H1 (cell line): ENCODE measurements around the gene PRR12. TPM values are rescaled to one million over a fixed set of nuclear protein-coding genes. Genes with fewer than 3 reads are reported as not detected.
A peak's percentile ranks its signal among the peaks of the same experiment; 100 is the strongest.

Experiments used
- CTCF ChIA-PET: fragments of 300-600 bp; sonication (Branson Sonifier 250); formaldehyde crosslinking; loops from one replicate; lab custom pipeline; 2021; ENCODE audit not compliant: partially characterized antibody; lab: Charles Lee
- POLR2A ChIA-PET: fragments of 300-600 bp; sonication (Branson Sonifier 250); formaldehyde crosslinking; loops from one replicate; lab custom pipeline; 2021; ENCODE audit warnings: inconsistent platforms; ENCODE audit not compliant: partially characterized antibody; lab: Charles Lee
- DNase-seq, 2 experiments: peaks; one replicate each; pipeline versions ENCODE4 v3.0.0 to v3.0.0-alpha.2; 2010 to 2022; ENCODE audit warnings: low spot score in 2 of 2, low read depth in 1 of 2, mixed read lengths in 1 of 2
- FAIRE-seq: peaks from 2 replicates; lab custom pipeline; 2011; peaks lifted over from hg19 to GRCh38; lab: Jason Lieb, UNC
- H2AFZ ChIP-seq: 2 replicates; pipeline ENCODE4 v1.8.1; 2012; ENCODE audit warnings: low read length, inconsistent platforms
- H2AK5ac ChIP-seq: 2 replicates; pipeline ENCODE4 v1.6.1; 2013; ENCODE audit warnings: low read depth, low read length
- H2BK120ac ChIP-seq: replicated peaks from 2 replicates; pipeline ENCODE3; 2013; ENCODE audit warnings: low read depth, low read length, inconsistent platforms
- H2BK12ac ChIP-seq: 2 replicates; pipeline ENCODE4 v1.6.1; 2013; ENCODE audit warnings: low read depth, low read length
- H2BK15ac ChIP-seq: 2 replicates; pipeline ENCODE4 v1.6.1; 2013; ENCODE audit warnings: low read length
- H2BK20ac ChIP-seq: 2 replicates; pipeline ENCODE4 v1.6.1; 2013; ENCODE audit warnings: low read length
- H2BK5ac ChIP-seq: 2 replicates; pipeline ENCODE4 v1.6.1; 2013; ENCODE audit warnings: low read depth, low read length
- H3K14ac ChIP-seq: 2 replicates; pipeline ENCODE4 v1.6.1; 2013; ENCODE audit warnings: inconsistent platforms; ENCODE audit not compliant: insufficient read length
- H3K18ac ChIP-seq: 2 replicates; pipeline ENCODE4 v1.6.1; 2013; ENCODE audit warnings: low read length; ENCODE audit errors: extremely low read depth
- H3K23ac ChIP-seq: 2 replicates; pipeline ENCODE4 v1.6.1; 2013; ENCODE audit warnings: inconsistent platforms; ENCODE audit not compliant: insufficient read length
- H3K23me2 ChIP-seq: 2 replicates; pipeline ENCODE4 v1.6.1; 2013; ENCODE audit warnings: low read depth, low read length
- H3K27ac ChIP-seq: 2 replicates; pipeline ENCODE4 v1.6.1; 2011; ENCODE audit warnings: low read depth, low read length, inconsistent platforms
- H3K27me3 ChIP-seq, 4 experiments: replicated peaks in 1 of 4; 1 replicate in 1 of 4; 2 replicates in 3 of 4; pipeline versions ENCODE4 v1.6.1 to v1.8.1; 2011 to 2013; ENCODE audit warnings: low read length in 3 of 4, mild to moderate bottlenecking in 3 of 4, inconsistent platforms in 2 of 4, mixed read lengths in 2 of 4, moderate library complexity in 1 of 4; ENCODE audit not compliant: control insufficient read depth in 3 of 4, insufficient read depth in 3 of 4; ENCODE audit errors: extremely low read depth in 1 of 4
- H3K36me3 ChIP-seq, 4 experiments: 2 replicates each; pipeline versions ENCODE4 v1.6.1 to v1.8.1; 2011 to 2013; ENCODE audit warnings: mild to moderate bottlenecking in 4 of 4, low read length in 3 of 4, moderate library complexity in 2 of 4, control low read depth in 1 of 4, inconsistent platforms in 1 of 4; ENCODE audit not compliant: insufficient read depth in 4 of 4, control insufficient read depth in 2 of 4
- H3K4ac ChIP-seq: replicated peaks from 2 replicates; pipeline ENCODE3; 2013; ENCODE audit warnings: low read length, low read depth, mixed read lengths, inconsistent platforms; ENCODE audit not compliant: insufficient read length
- H3K4me1 ChIP-seq, 4 experiments: replicated peaks in 1 of 4; 1 replicate in 1 of 4; 2 replicates in 3 of 4; pipeline versions ENCODE4 v1.6.1 to v1.8.1; 2011 to 2013; ENCODE audit warnings: low read length in 3 of 4, inconsistent platforms in 2 of 4, mixed read lengths in 1 of 4; ENCODE audit not compliant: insufficient read depth in 4 of 4, control insufficient read depth in 3 of 4
- H3K4me2 ChIP-seq, 2 experiments: 2 replicates each; pipeline versions ENCODE4 v1.6.1 to v1.8.1; 2011 to 2013; ENCODE audit warnings: low read depth in 2 of 2, low read length in 2 of 2, control low read depth in 1 of 2, inconsistent platforms in 1 of 2, mild to moderate bottlenecking in 1 of 2; ENCODE audit not compliant: insufficient read depth in 1 of 2
- H3K4me3 ChIP-seq, 4 experiments: fragments of 200-600, 300-600 bp in 1 of 4; sonication (generic), shearing (Covaris generic), sonication (Bioruptor Twin) in 1 of 4; 2 replicates each; pipeline versions ENCODE4 v1.5.1 to v1.8.1; 2011 to 2016; ENCODE audit warnings: low read length in 4 of 4, low read depth in 3 of 4, control low read depth in 2 of 4, inconsistent platforms in 2 of 4, mild to moderate bottlenecking in 2 of 4, mixed read lengths in 1 of 4, moderate library complexity in 1 of 4; ENCODE audit not compliant: insufficient read depth in 2 of 4; ENCODE audit errors: extremely low read depth in 1 of 4
- H3K56ac ChIP-seq: replicated peaks from 2 replicates; pipeline ENCODE3; 2013; ENCODE audit warnings: low read depth, mild to moderate bottlenecking, mixed read lengths, low read length, inconsistent platforms; ENCODE audit not compliant: insufficient read length
- H3K79me1 ChIP-seq: 2 replicates; pipeline ENCODE4 v1.6.1; 2013; ENCODE audit warnings: low read depth, low read length, control low read depth
- H3K79me2 ChIP-seq, 2 experiments: 2 replicates each; pipeline versions ENCODE4 v1.6.1 to v1.8.1; 2012 to 2013; ENCODE audit warnings: low read length in 2 of 2, mild to moderate bottlenecking in 2 of 2, inconsistent platforms in 1 of 2; ENCODE audit not compliant: insufficient read depth in 2 of 2, control insufficient read depth in 1 of 2
- H3K9ac ChIP-seq, 4 experiments: replicated peaks in 1 of 4; 1 replicate in 1 of 4; 2 replicates in 3 of 4; pipeline versions ENCODE4 v1.6.1 to v1.8.1; 2011 to 2013; ENCODE audit warnings: low read depth in 3 of 4, low read length in 3 of 4, control low read depth in 2 of 4, mild to moderate bottlenecking in 2 of 4, moderate library complexity in 2 of 4, inconsistent platforms in 1 of 4; ENCODE audit errors: extremely low read depth in 1 of 4
- H3K9me3 ChIP-seq, 2 experiments: 2 replicates each; pipeline versions ENCODE4 v1.6.1 to v1.8.1; 2012 to 2013; ENCODE audit warnings: mild to moderate bottlenecking in 2 of 2, moderate library complexity in 2 of 2, control low read depth in 1 of 2, inconsistent platforms in 1 of 2, low read depth in 1 of 2, low read length in 1 of 2, mixed read lengths in 1 of 2; ENCODE audit not compliant: insufficient read depth in 2 of 2
- H4K20me1 ChIP-seq, 2 experiments: replicated peaks in 1 of 2; 2 replicates each; pipeline versions ENCODE3 to v1.8.1; 2011 to 2013; ENCODE audit warnings: inconsistent platforms in 2 of 2, low read length in 2 of 2, mild to moderate bottlenecking in 1 of 2; ENCODE audit not compliant: insufficient read depth in 2 of 2, control insufficient read depth in 1 of 2
- H4K5ac ChIP-seq: 2 replicates; pipeline ENCODE4 v1.6.1; 2013; ENCODE audit warnings: low read length, low read depth, mixed read lengths, inconsistent platforms; ENCODE audit not compliant: insufficient read length
- H4K8ac ChIP-seq: 2 replicates; pipeline ENCODE4 v1.8.0; 2013; ENCODE audit warnings: mild to moderate bottlenecking, moderate library complexity, low read length, inconsistent platforms; ENCODE audit not compliant: insufficient read depth; ENCODE audit errors: extremely low read depth
- H4K91ac ChIP-seq: replicated peaks from 2 replicates; pipeline ENCODE3; 2013; ENCODE audit warnings: low read length, mixed read lengths, inconsistent platforms; ENCODE audit not compliant: insufficient read length
- KDM4A ChIP-seq: IDR thresholded peaks from one replicate; pipeline ENCODE4 v1.7.1; 2012; ENCODE audit warnings: low read depth, mild to moderate bottlenecking, moderate library complexity, low read length, inconsistent platforms; ENCODE audit not compliant: severe bottlenecking
- TEAD4 ChIP-seq: IDR thresholded peaks from 2 replicates; pipeline ENCODE4 v1.6.1; 2012; ENCODE audit warnings: low read depth, low read length, inconsistent platforms, mixed read lengths
- WGBS, 2 experiments: shearing (Covaris generic) in 1 of 2; methylation state at CpG; one replicate each; pipeline versions ENCODE4 v1.1.6 to v1.1.7; 2013 to 2015; ENCODE audit warnings: low lambda C conversion rate in 2 of 2, mixed read lengths in 2 of 2, inconsistent platforms in 1 of 2, low coverage in 1 of 2, missing lambda C conversion rate in 1 of 2; ENCODE audit not compliant: insufficient replicate concordance in 2 of 2, insufficient coverage in 1 of 2, insufficient read length in 1 of 2; ENCODE audit errors: extremely low coverage in 1 of 2, missing lambda C conversion rate in 1 of 2; 5-methylcytosine and 5-hydroxymethylcytosine counted together
- polyA plus RNA-seq, 7 experiments: library from polyadenylated mRNA; depleted of rRNA in 3 of 7; stranded (reverse) in 5 of 7; unstranded in 2 of 7; fragments of >200 nt in 5 of 7; fragments of 200-250 nt in 2 of 7; gene quantifications; 1 replicate in 5 of 7; 2 replicates in 1 of 7; 4 replicates in 1 of 7; pipeline versions ENCODE4 v1.2.1 to v1.2.3, GENCODE V29; 2011 to 2013; ENCODE audit warnings: missing spikeins in 2 of 7, mixed read lengths in 2 of 7
- total RNA-seq: library from RNA; stranded (reverse); fragmentation: NEBNext Ultra II Directional; extraction: Animal tissue kit (Norgen Biotek cat#: 25700); gene quantifications from 2 replicates; pipeline ENCODE4 v1.2.1, GENCODE V29; 2021

Gene PRR12
- total and polyA plus RNA-seq, 2 of the 8 experiments (the other 6 are each of a cell fraction or from before 2014, with no cell fraction given): 2.5 to 59.4 TPM

DNA sequence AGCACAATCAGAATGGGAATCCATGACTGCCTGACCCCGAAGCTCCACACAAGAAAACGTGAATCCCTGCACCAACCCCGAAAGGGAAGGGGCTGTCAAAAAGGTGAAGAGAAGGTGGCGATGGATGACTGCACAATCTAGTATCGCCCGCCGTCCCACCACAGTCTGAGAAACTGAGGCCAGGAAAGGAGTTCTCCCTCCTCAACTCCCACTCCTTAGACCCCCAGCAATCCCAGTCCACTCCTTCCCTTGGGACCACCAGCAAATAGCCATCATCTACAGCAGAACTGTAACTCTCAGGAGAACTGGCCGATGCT lies 11.1 kb upstream of the PRR12 start:
- no peak for DNase-seq
- Histone ChIP-seq H3K4me3 (peak overlapping the region; percentile 87 to 99 (median 92)), H3K18ac (no peak overlapping the region), H2BK15ac (0 out of 2 replicates have a peak overlapping the region, but pooled peaks have one; percentile 37), H2BK12ac (no peak overlapping the region), H4K5ac (no peak overlapping the region), H3K79me2 (peaks cover 5 to 37% of the 10 kb centered on the region in 2 experiments), H3K23ac (no peak overlapping the region), H4K8ac (no peak overlapping the region), H3K36me3 (no peaks in the 10 kb centered on the region; a peak in 2 of 8 replicates), H2AFZ (no peak overlapping the region), H3K4me1 (peaks cover 0 to 15% (median 8%) of the 10 kb centered on the region in 4 experiments; a peak in 6 of 7 replicates), H2BK20ac (no peak overlapping the region), H4K20me1 (peaks cover 0 to 1% of the 10 kb centered on the region in 2 experiments), H4K91ac (peak overlapping the region; percentile 36), H3K4ac (no peak overlapping the region), H2BK5ac (peak overlapping the region; percentile 86; the same call in 1 of the 2 replicates), H3K79me1 (peaks cover 2% of the 10 kb centered on the region; the same call in 1 of the 2 replicates), H3K27ac (peak overlapping the region; percentile 51), H3K4me2 (peak overlapping the region; percentile 75 to 90)
- 7% methylated on average over 8 of the region's 8 CpGs; no CpG with 5 or more reads in 1 of the 2 experiments for WGBS, 2 experiments
- CTCF ChIA-PET: interaction anchor here (1.1 to 6.4 kb wide), 5 partner anchors 10 to 73 kb away, joined by 3 to 55 read pairs (median 3); no protein-coding TSS in a partner anchor
- POLR2A ChIA-PET: interaction anchor here (0.6 to 5.4 kb wide), 29 partner anchors 9 to 291 kb away, joined by 3 to 45 read pairs (median 7); partner anchors contain the start of genes BCL2L12, IRF3, PIH1D1 and PRMT1
- TF ChIP-seq TEAD4 (no peak), KDM4A (peak; percentile 11)
- TF ChIP-seq, all 59 proteins: peak for 1
- Histone ChIP-seq H3K56ac (no peak overlapping the region), H3K27me3 (no peaks in the 10 kb centered on the region), H2BK120ac (no peak overlapping the region), H3K23me2 (peaks cover 4% of the 10 kb centered on the region), H3K9me3 (no peaks in the 10 kb centered on the region), H3K9ac (peak overlapping the region; percentile 81 to 90 (median 84)), H3K14ac (no peak overlapping the region), H2AK5ac (0 out of 2 replicates have a peak overlapping the region, but pooled peaks have one; percentile 34)
- FAIRE-seq: no peak
